GM12878 (cell line): ENCODE measurements around the gene PALLD. TPM values are rescaled to one million over a fixed set of nuclear protein-coding genes. Genes with fewer than 3 reads are reported as not detected.

Source experiments
- ATAC-seq: fragments of 200-7000 bp; cut with Tn5 transposase; 3 replicates; pipeline ENCODE4 v1.9.1; 2020; ENCODE audit warnings: mild to moderate bottlenecking, moderate library complexity
- BruUV-seq: library from RNA; stranded (reverse); fragments of 400-500 nt; replicated peaks from 2 replicates; lab custom pipeline; 2021; lab: Mats Ljungman, UMichigan
- CTCF ChIA-PET: fragments of 300-600 bp; sonication (Branson Sonifier 250); formaldehyde crosslinking; extraction: SDS; loops from one replicate; lab custom pipeline; 2021; ENCODE audit warnings: inconsistent platforms; lab: Yijun Ruan, JAX
- POLR2A ChIA-PET: fragments of 350-600 bp; formaldehyde crosslinking; extraction: SDS; loops from one replicate; lab custom pipeline; 2021; ENCODE audit warnings: inconsistent platforms; lab: Charles Lee
- RAD21 ChIA-PET: fragments of 300-600 bp; sonication (Branson Sonifier 250); formaldehyde crosslinking; loops from one replicate; lab custom pipeline; 2023; ENCODE audit warnings: antibody characterized with exemption; ENCODE audit not compliant: unreplicated experiment; lab: Charles Lee
- SMC1A ChIA-PET: fragments of 300-600 bp; sonication (Branson Sonifier 250); formaldehyde crosslinking; loops from one replicate; lab custom pipeline; 2023; ENCODE audit not compliant: unreplicated experiment, uncharacterized antibody; lab: Charles Lee
- DNase-seq: peaks from one replicate; pipeline ENCODE4 v3.0.0-alpha.2; 2011; ENCODE audit warnings: low read depth, low spot score
- FAIRE-seq: peaks from 3 replicates; lab custom pipeline; 2011; peaks lifted over from hg19 to GRCh38; lab: Jason Lieb, UNC
- H2AFZ ChIP-seq: 2 replicates; pipeline ENCODE4 v1.6.0; 2011; ENCODE audit warnings: low read depth, low read length, control low read depth; ENCODE audit not compliant: control insufficient read depth
- H3K27ac ChIP-seq: 2 replicates; pipeline ENCODE4 v1.5.1; 2011; ENCODE audit warnings: control low read depth; ENCODE audit not compliant: control insufficient read depth, insufficient read depth
- H3K27me3 ChIP-seq, 2 experiments: replicated peaks in 1 of 2; 2 replicates each; pipeline versions ENCODE4 v1.6.0 to v1.6.1; 2011; ENCODE audit warnings: low read length in 1 of 2; ENCODE audit not compliant: control insufficient read depth in 2 of 2, insufficient read depth in 2 of 2
- H3K36me3 ChIP-seq, 2 experiments: 2 replicates each; pipeline ENCODE4 v1.5.1; 2011; ENCODE audit warnings: low read length in 1 of 2; ENCODE audit not compliant: control insufficient read depth in 2 of 2, insufficient read depth in 2 of 2
- H3K4me1 ChIP-seq: 2 replicates; pipeline ENCODE4 v1.6.1; 2011; ENCODE audit warnings: mild to moderate bottlenecking, low read length, moderate library complexity, mixed read lengths; ENCODE audit not compliant: control insufficient read depth, insufficient read depth
- H3K4me2 ChIP-seq: 2 replicates; pipeline ENCODE4 v1.6.0; 2011; ENCODE audit warnings: control low read depth; ENCODE audit not compliant: control insufficient read depth, insufficient read depth
- H3K4me3 ChIP-seq: fragments of 200-600 bp; sonication (generic); 2 replicates; pipeline ENCODE4 v1.5.1; 2016
- H3K79me2 ChIP-seq: 2 replicates; pipeline ENCODE4 v1.6.0; 2011; ENCODE audit warnings: low read length; ENCODE audit not compliant: control insufficient read depth, insufficient read depth
- H3K9ac ChIP-seq: 2 replicates; pipeline ENCODE4 v1.8.0; 2011; ENCODE audit warnings: low read length, control low read depth, mixed read lengths; ENCODE audit not compliant: control insufficient read depth, insufficient read depth
- H3K9me3 ChIP-seq: replicated peaks from 3 replicates; pipeline ENCODE4 v1.5.1; 2011; ENCODE audit warnings: mild to moderate bottlenecking, low read length; ENCODE audit not compliant: control insufficient read depth, insufficient read depth
- H4K20me1 ChIP-seq: 2 replicates; pipeline ENCODE4 v1.6.0; 2011; ENCODE audit not compliant: control insufficient read depth, insufficient read depth
- HDGF ChIP-seq: fragments of 450-650 bp; IDR thresholded peaks from 2 replicates; pipeline ENCODE4 v1.6.1; 2016; ENCODE audit warnings: antibody characterized with exemption
- IKZF2 ChIP-seq, 2 experiments: fragments of 450-650 bp; IDR thresholded peaks; 2 replicates each; pipeline ENCODE4 v1.6.1; 2017; ENCODE audit warnings: mild to moderate bottlenecking in 2 of 2, moderate library complexity in 2 of 2
- IRF3 ChIP-seq: fragments of 450-650 bp; IDR thresholded peaks from 2 replicates; pipeline ENCODE4 v1.6.1; 2014; ENCODE audit warnings: mild to moderate bottlenecking
- MTA3 ChIP-seq: IDR thresholded peaks from 2 replicates; pipeline ENCODE4 v1.6.1; 2012; ENCODE audit warnings: low read length, inconsistent platforms, borderline replicate concordance
- NR2C1 ChIP-seq: fragments of 450-650 bp; IDR thresholded peaks from 2 replicates; pipeline ENCODE4 v1.6.1; 2017; ENCODE audit warnings: antibody characterized with exemption, mild to moderate bottlenecking, moderate library complexity
- SIN3A ChIP-seq: IDR thresholded peaks from 2 replicates; pipeline ENCODE4 v1.6.1; 2012; ENCODE audit warnings: low read depth, low read length, improper control_type of control experiment
- SMAD1 ChIP-seq: fragments of 450-650 bp; IDR thresholded peaks from 2 replicates; pipeline ENCODE4 v1.6.1; 2018; ENCODE audit warnings: mild to moderate bottlenecking, low read depth; ENCODE audit not compliant: partially characterized antibody
- SMAD5 ChIP-seq: IDR thresholded peaks from 2 replicates; pipeline ENCODE4 v1.6.1; 2016; ENCODE audit warnings: antibody characterized with exemption, low read depth
- USF2 ChIP-seq: IDR thresholded peaks from 2 replicates; pipeline ENCODE4 v1.6.1; 2011; ENCODE audit warnings: low read depth, low read length, improper control_type of control experiment, borderline replicate concordance
- WRNIP1 ChIP-seq: IDR thresholded peaks from 2 replicates; pipeline ENCODE4 v1.6.1; 2011; ENCODE audit warnings: low read depth, low read length, improper control_type of control experiment, borderline replicate concordance
- ZNF592 ChIP-seq: fragments of 450-650 bp; IDR thresholded peaks from 2 replicates; pipeline ENCODE4 v1.6.1; 2017; ENCODE audit warnings: mild to moderate bottlenecking, moderate library complexity
- WGBS: methylation state at CpG from one replicate; pipeline ENCODE4 v1.1.6; 2016; ENCODE audit warnings: low lambda C conversion rate; ENCODE audit not compliant: insufficient replicate concordance, insufficient coverage; ENCODE audit errors: missing lambda C conversion rate; 5-methylcytosine and 5-hydroxymethylcytosine counted together
- in situ Hi-C: fragments of 300-500 bp; cut with MboI; formaldehyde crosslinking; loops from 9 replicates; pipeline ENCODE4 v1.14.3; 2018; ENCODE audit warnings: mixed read lengths
- intact Hi-C: fragments of 100-400 bp; cut with micrococcal nuclease; formaldehyde crosslinking; loops from one replicate; pipeline ENCODE4 v1.14.2; 2022; ENCODE audit not compliant: unreplicated experiment
- polyA plus RNA-seq, 11 experiments: library from polyadenylated mRNA; depleted of rRNA in 4 of 11; unstranded in 6 of 11; stranded (reverse) in 5 of 11; fragments of >200 nt; fragmentation: Nextera tagmentation in 4 of 11; fragmentation: Illumina TruSeq in 1 of 11; extraction: Ambion mirVana in 4 of 11; extraction: Trizol in 1 of 11; gene quantifications; 1 replicate in 1 of 11; 2 replicates in 10 of 11; pipeline versions ENCODE4 v1.2.1 to v1.2.3, GENCODE V29; 2011 to 2016; ENCODE audit warnings: inconsistent platforms in 2 of 11, missing spikeins in 2 of 11, low read depth in 1 of 11
- total RNA-seq, 4 experiments: library from RNA; depleted of rRNA in 3 of 4; stranded (reverse); fragments of >200 nt in 3 of 4; fragmentation: Illumina TruSeq in 1 of 4; extraction: Trizol in 1 of 4; gene quantifications; 2 replicates each; pipeline versions ENCODE4 v1.2.1 to v1.2.3, GENCODE V29; 2013 to 2021

PALLD gene
- total and polyA plus RNA-seq, 10 of the 15 experiments (the other 5 are each of a cell fraction or from before 2014, with no cell fraction given), result 1.0 to 7.7 (median 1.7) TPM

GRCh38 chr4:168777277-168777965 is 280.6 kb downstream of the PALLD start:
- 14% methylated on average over 4 of the region's 4 CpGs for WGBS
- H3K27ac ChIP-seq, result no peak overlapping the region
- no peak overlapping the region for H2AFZ ChIP-seq
- DNase-seq (no peak), ATAC-seq (no peak; the same call in 2 of the 3 replicates), FAIRE-seq (no peak)
- BruUV-seq, result no TSS peak
- H3K36me3 ChIP-seq, result no peaks in the 10 kb centered on the region
- no peaks in the 10 kb centered on the region for H4K20me1 ChIP-seq
- ChIA-PET SMC1A (interaction anchor here (1.1 to 1.8 kb wide), 4 partner anchors 9 to 191 kb away, joined by 3 to 5 read pairs (median 4); no protein-coding TSS in a partner anchor), CTCF (interaction anchor here (1.0 kb wide), 1 partner anchor 11 kb away, joined by 4 read pairs; no protein-coding TSS in a partner anchor), RAD21 (no interaction called here), POLR2A (no interaction called here)
- no peaks in the 10 kb centered on the region for H3K4me1 ChIP-seq
- H3K4me3 ChIP-seq, result no peak overlapping the region
- H3K4me2 ChIP-seq, result no peak overlapping the region
- no peaks in the 10 kb centered on the region for H3K9me3 ChIP-seq
- no peak overlapping the region for H3K9ac ChIP-seq
- intact Hi-C loops (no loop called here), in situ Hi-C loops (no loop called here)
- no peaks in the 10 kb centered on the region for H3K27me3 ChIP-seq
- H3K79me2 ChIP-seq, result no peaks in the 10 kb centered on the region
- no peak for TF ChIP-seq SMAD5
- no peak for TF ChIP-seq NR2C1
- no peak for TF ChIP-seq HDGF
- TF ChIP-seq MTA3, result no peak
- TF ChIP-seq ZNF592, result no peak
- no peak for TF ChIP-seq SIN3A
- TF ChIP-seq IRF3, result no peak
- no peak for TF ChIP-seq IKZF2 (IDR thresholded peaks at IDR 0.05)
- TF ChIP-seq SMAD1, result no peak
- TF ChIP-seq USF2, result no peak
- TF ChIP-seq WRNIP1, result no peak
